Measurements from ENCODE around the gene CHIC2. TPM values are rescaled to one million over a fixed set of nuclear protein-coding genes. Genes with fewer than 3 reads are reported as not detected.

CHIC2 gene
- total and polyA plus RNA-seq, 8 donors, result 3.9 to 11.5 (median 7.0) TPM

- no peak for ATAC-seq
- no peak for DNase-seq
- no peak for TF ChIP-seq CTCF (IDR thresholded peaks at IDR 0.05)
- WGBS, 2 donors, result 93 to 95% methylated on average over 2 of the region's 2 CpGs
- intact Hi-C loops (cut with DNase I), result no loop called here
- no peak for FAIRE-seq
- Histone ChIP-seq H3K4me1 (peaks cover 8 to 25% (median 15%) of the 10 kb centered on the region in 3 donors), H3K27me3 (no peaks in the 10 kb centered on the region), H3K9me3 (no peaks in the 10 kb centered on the region), H3K27ac (no peak overlapping the region), H3K36me3 (no peaks in the 10 kb centered on the region), H3K4me3 (no peak overlapping the region)
Measured at GRCh38 chr4:54066088-54066415, 1.6 kb upstream of the CHIC2 start.

- no peaks in the 10 kb centered on the region for H3K36me3 ChIP-seq
- DNase-seq, result no peak
- H3K27ac ChIP-seq, result peak overlapping the region in 2 of 4 donors; percentile 16 to 95
- H3K4me1 ChIP-seq, result peaks cover 14 to 31% (median 19%) of the 10 kb centered on the region in 3 donors
- H3K9me3 ChIP-seq, result no peaks in the 10 kb centered on the region
- TF ChIP-seq CTCF (IDR thresholded peaks at IDR 0.05), result no peak
- ATAC-seq, result no peak
- FAIRE-seq, result no peak
- H3K4me3 ChIP-seq, result peak overlapping the region in 2 of 4 donors; percentile 82 to 90
- H3K27me3 ChIP-seq, result no peaks in the 10 kb centered on the region
- 81 to 82% methylated on average over 6 of the region's 6 CpGs for WGBS, 2 donors
- intact Hi-C loops (cut with DNase I), result no loop called here
Measured at GRCh38 chr4:54065282-54066087, 1.1 kb upstream of the CHIC2 start.

GRCh38 chr4:54063737-54064316, 578 bp downstream of the CHIC2 start:
- no peak for TF ChIP-seq CTCF (IDR thresholded peaks at IDR 0.05)
- intact Hi-C loops (cut with DNase I), result no loop called here
- peak overlapping the region; percentile 74 to 95 (median 91) for H3K27ac ChIP-seq
- peak overlapping the region; percentile 79 to 90 (median 85) for H3K4me3 ChIP-seq
- H3K27me3 ChIP-seq, result no peaks in the 10 kb centered on the region
- H3K36me3 ChIP-seq, result no peaks in the 10 kb centered on the region
- H3K4me1 ChIP-seq, result peaks cover 20 to 44% (median 30%) of the 10 kb centered on the region in 3 donors
- FAIRE-seq, result no peak
- ATAC-seq, result peak; percentile 27 to 60 (median 49)
- H3K9me3 ChIP-seq, result no peaks in the 10 kb centered on the region
- WGBS, 2 donors, result 0 to 1% methylated on average over 37 to 38 of the region's 38 CpGs
- DNase-seq, result peak in 5 of 6 donors; percentile 18 to 83 (median 40)

- H3K4me1 ChIP-seq, result peaks cover 20 to 46% (median 30%) of the 10 kb centered on the region in 3 donors
- no peak for TF ChIP-seq CTCF (IDR thresholded peaks at IDR 0.05)
- 1% methylated on average over 4 of the region's 4 CpGs for WGBS, 2 donors
- DNase-seq, result no peak
- peak overlapping the region in 3 of 4 donors; percentile 88 to 95 (median 94) for H3K27ac ChIP-seq
- peak in 2 of 4 donors; percentile 7 to 11 for ATAC-seq
- no peak for FAIRE-seq
- no peaks in the 10 kb centered on the region for H3K27me3 ChIP-seq
- peak overlapping the region; percentile 79 to 90 (median 85) for H3K4me3 ChIP-seq
- H3K9me3 ChIP-seq, result no peaks in the 10 kb centered on the region
- no peaks in the 10 kb centered on the region for H3K36me3 ChIP-seq
- intact Hi-C loops (cut with DNase I), result no loop called here
Measured at GRCh38 chr4:54063229-54063628, 1.2 kb downstream of the CHIC2 start.

GRCh38 chr4:54062392-54062791, 2.0 kb downstream of the CHIC2 start:
- ATAC-seq (no peak), FAIRE-seq (no peak), DNase-seq (no peak)
- Histone ChIP-seq H3K27me3 (no peaks in the 10 kb centered on the region), H3K36me3 (no peaks in the 10 kb centered on the region), H3K4me3 (peak overlapping the region in 2 of 4 donors; percentile 82 to 90), H3K4me1 (peaks cover 20 to 46% (median 30%) of the 10 kb centered on the region in 3 donors), H3K9me3 (no peaks in the 10 kb centered on the region), H3K27ac (peak overlapping the region in 1 of 4 donors; percentile 95)
- intact Hi-C loops (cut with DNase I), result no loop called here
- 28 to 34% methylated on average over 3 of the region's 3 CpGs for WGBS, 2 donors
- no peak for TF ChIP-seq CTCF (IDR thresholded peaks at IDR 0.05)

All from pancreas (tissue), 10 donors.